GM18498 (cell line): ENCODE data around the gene ROBO2.

Experiments
- ATAC-seq: cut with Tn5 transposase; IDR thresholded peaks from one replicate; pipeline ENCODE4 v1.9.1; 2021; ENCODE audit warnings: mild to moderate bottlenecking, moderate library complexity; ENCODE audit not compliant: unreplicated experiment

The ROBO2 gene

GRCh38 chr3:77096966-77097890 is 57.3 kb downstream of the ROBO2 start:
- ATAC-seq, result no peak

GRCh38 chr3:77102951-77103769 is 63.3 kb downstream of the ROBO2 start:
- ATAC-seq, result no peak

GRCh38 chr3:77122652-77123051 is 82.8 kb downstream of the ROBO2 start:
- no peak for ATAC-seq

GRCh38 chr3:77125966-77126365 is 86.1 kb downstream of the ROBO2 start:
- no peak for ATAC-seq

GRCh38 chr3:77134769-77135168 is 94.9 kb downstream of the ROBO2 start:
- no peak for ATAC-seq

- ATAC-seq, result no peak
Measured at GRCh38 chr3:77137559-77137958, 97.7 kb downstream of the ROBO2 start.

- ATAC-seq, result no peak
Measured at GRCh38 chr3:77139624-77140023, 99.7 kb downstream of the ROBO2 start.

- no peak for ATAC-seq
Measured at GRCh38 chr3:77141423-77141822, 101.5 kb downstream of the ROBO2 start.

GRCh38 chr3:77142578-77142977 is 102.7 kb downstream of the ROBO2 start:
- ATAC-seq, result no peak

- no peak for ATAC-seq
Measured at GRCh38 chr3:77146004-77146403, 106.1 kb downstream of the ROBO2 start.

GRCh38 chr3:77147836-77148578 is 108.1 kb downstream of the ROBO2 start:
- no peak for ATAC-seq

GRCh38 chr3:77149382-77149781 is 109.5 kb downstream of the ROBO2 start:
- no peak for ATAC-seq

- ATAC-seq, result no peak
Measured at GRCh38 chr3:77150028-77150427, 110.1 kb downstream of the ROBO2 start.

GRCh38 chr3:77150759-77151158 is 110.9 kb downstream of the ROBO2 start:
- ATAC-seq, result no peak

- ATAC-seq, result no peak
Measured at GRCh38 chr3:77158730-77159581, 119.1 kb downstream of the ROBO2 start.

GRCh38 chr3:77160931-77161497 is 121.1 kb downstream of the ROBO2 start:
- no peak for ATAC-seq

- no peak for ATAC-seq
Measured at GRCh38 chr3:77169823-77170222, 129.9 kb downstream of the ROBO2 start.

GRCh38 chr3:77171026-77171425 is 131.1 kb downstream of the ROBO2 start:
- no peak for ATAC-seq

- no peak for ATAC-seq
Measured at GRCh38 chr3:77179762-77180161, 139.9 kb downstream of the ROBO2 start.

GRCh38 chr3:77182341-77182740 is 142.4 kb downstream of the ROBO2 start:
- no peak for ATAC-seq
